ENCODE results near the gene MOV10. TPM values are rescaled to one million over a fixed set of nuclear protein-coding genes. Genes with fewer than 3 reads are reported as not detected.

The MOV10 gene
- total and polyA plus RNA-seq, 2 of the 13 experiments (the other 11 are each of a cell fraction or from before 2014, with no cell fraction given) = 56.4 to 58.2 TPM

GRCh38 chr1:112674440-112674985 lies at the start of gene MOV10 (continued):
- TF ChIP-seq ZNF574 (CRISPR knock-in tag; IDR thresholded peaks at IDR 0.05) (peak; percentile 12; the same call in 1 of the 2 replicates), ZMAT3 (CRISPR knock-in tag; conservative IDR thresholded peaks at IDR 0.05) (no peak), ZFX (CRISPR knock-in tag; IDR thresholded peaks at IDR 0.05; ENCODE audit: low read depth) (peak; percentile 82), ZNF790 (CRISPR knock-in tag; IDR thresholded peaks at IDR 0.05; ENCODE audit: borderline replicate concordance) (no peak), ZNF746 (CRISPR knock-in tag; IDR thresholded peaks at IDR 0.05) (peak; percentile 40; the same call in 1 of the 2 replicates), JARID2 (CRISPR knock-in tag; IDR thresholded peaks at IDR 0.05; ENCODE audit: insufficient replicate concordance) (no peak), ZBTB38 (CRISPR knock-in tag; IDR thresholded peaks at IDR 0.05) (no peak), ZBTB7B (CRISPR knock-in tag; IDR thresholded peaks at IDR 0.05) (peak; percentile 64; the same call in 1 of the 2 replicates), ZNF30 (CRISPR knock-in tag; IDR thresholded peaks at IDR 0.05) (no peak), ZNF615 (CRISPR knock-in tag; IDR thresholded peaks at IDR 0.05; ENCODE audit: borderline replicate concordance) (no peak), ZNF570 (CRISPR knock-in tag; IDR thresholded peaks at IDR 0.05; ENCODE audit: borderline replicate concordance) (0 out of 2 replicates have a peak, but pooled peaks have one; percentile 14), ZGPAT (CRISPR knock-in tag; IDR thresholded peaks at IDR 0.05) (peak; percentile 45; the same call in 1 of the 2 replicates), ZNF142 (CRISPR knock-in tag; IDR thresholded peaks at IDR 0.05) (no peak), ZNF558 (CRISPR knock-in tag; IDR thresholded peaks at IDR 0.05; ENCODE audit: borderline replicate concordance) (no peak)
